GM19193 (cell line): ENCODE data around the gene DNALI1.

Source experiments
- POLR2A ChIP-seq: IDR thresholded peaks from 4 replicates; pipeline ENCODE4 v1.6.1; 2011; ENCODE audit not compliant: insufficient read depth, insufficient read length; ENCODE audit errors: extremely low read depth

The DNALI1 gene

GRCh38 chr1:37593726-37594125 is 37.0 kb downstream of the DNALI1 start:
- TF ChIP-seq POLR2A: no peak

GRCh38 chr1:37595440-37596181 is 38.9 kb downstream of the DNALI1 start, which contains the start of gene GNL2:
GNL2 (minus strand) TSS chr1:37595937; CDS start chr1:37595822, 115 bp downstream.
- peak; percentile 94 for TF ChIP-seq POLR2A

DNA sequence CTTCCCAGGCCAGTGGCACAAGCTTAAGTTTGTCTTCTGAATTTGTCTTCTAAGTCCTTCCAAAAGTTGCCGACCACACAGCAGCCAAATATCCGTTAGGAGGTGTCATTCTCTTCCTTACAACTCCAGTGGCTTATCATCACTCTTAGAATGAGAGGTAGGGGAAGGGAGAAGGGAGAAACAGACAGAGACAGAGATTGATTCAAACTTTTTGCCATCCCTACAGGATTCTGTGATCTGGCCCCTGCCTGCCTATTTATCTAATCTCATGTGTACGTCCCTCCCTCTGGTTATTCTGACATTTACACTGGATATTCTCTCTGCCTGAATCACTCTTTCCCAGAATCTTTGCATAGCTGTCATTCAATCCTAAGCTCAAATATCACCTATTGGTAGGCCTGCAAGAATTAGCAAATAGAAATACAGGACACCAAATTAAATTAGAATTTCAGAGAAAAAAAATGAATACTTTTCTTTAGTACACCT is 39.5 kb downstream of the DNALI1 start:
- TF ChIP-seq POLR2A: no peak

DNA sequence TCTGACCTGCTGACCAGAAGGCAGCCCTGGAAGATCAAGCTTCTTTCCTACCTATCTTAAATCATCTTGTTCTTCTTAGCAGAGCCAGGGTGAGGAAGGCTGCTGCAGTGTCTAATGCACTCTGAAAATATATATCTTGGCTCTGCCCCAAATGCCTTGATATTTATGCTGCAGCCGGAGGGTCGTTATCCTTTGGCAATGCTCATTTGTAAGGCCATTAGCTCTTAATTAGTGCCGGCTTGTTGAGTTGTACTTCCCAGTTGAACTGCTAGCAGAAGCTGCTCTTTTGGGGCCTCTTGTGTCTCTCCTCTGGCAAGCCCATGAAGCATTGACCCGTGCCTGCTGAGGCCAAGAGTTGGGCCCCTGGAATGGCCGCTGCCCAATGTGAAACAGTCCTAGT is 43.2 kb downstream of the DNALI1 start:
- no peak for TF ChIP-seq POLR2A

- no peak for TF ChIP-seq POLR2A
Observed at GRCh38 chr1:37601441-37601840, 44.7 kb downstream of the DNALI1 start.

GRCh38 chr1:37602750-37603694 is 46.3 kb downstream of the DNALI1 start:
- no peak for TF ChIP-seq POLR2A

GRCh38 chr1:37605061-37605650 is 48.4 kb downstream of the DNALI1 start:
- no peak for TF ChIP-seq POLR2A

GRCh38 chr1:37605806-37606474 is 49.2 kb downstream of the DNALI1 start:
- no peak for TF ChIP-seq POLR2A

GRCh38 chr1:37606481-37607263 is 49.9 kb downstream of the DNALI1 start:
- TF ChIP-seq POLR2A: no peak

DNA sequence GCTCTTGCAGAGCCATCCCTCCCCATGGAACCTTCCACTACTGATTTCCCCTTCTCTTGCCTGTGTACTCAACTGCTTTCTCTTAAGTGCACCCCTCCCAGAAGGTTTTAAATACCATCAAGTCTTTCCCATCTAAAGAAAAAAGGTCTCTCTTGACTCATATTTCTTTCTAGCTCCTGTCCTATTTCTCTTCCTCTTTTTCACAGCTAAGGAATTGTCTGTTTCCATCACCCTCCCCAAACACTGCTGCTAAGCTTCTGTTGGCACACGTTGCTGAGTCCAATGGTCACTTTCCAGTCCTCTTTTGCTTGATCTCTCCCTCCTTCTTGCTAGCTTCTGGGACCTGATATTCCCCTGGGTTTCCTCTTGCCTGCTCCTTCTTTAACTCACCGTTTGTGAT is 52.3 kb downstream of the DNALI1 start:
- TF ChIP-seq POLR2A: no peak

DNA sequence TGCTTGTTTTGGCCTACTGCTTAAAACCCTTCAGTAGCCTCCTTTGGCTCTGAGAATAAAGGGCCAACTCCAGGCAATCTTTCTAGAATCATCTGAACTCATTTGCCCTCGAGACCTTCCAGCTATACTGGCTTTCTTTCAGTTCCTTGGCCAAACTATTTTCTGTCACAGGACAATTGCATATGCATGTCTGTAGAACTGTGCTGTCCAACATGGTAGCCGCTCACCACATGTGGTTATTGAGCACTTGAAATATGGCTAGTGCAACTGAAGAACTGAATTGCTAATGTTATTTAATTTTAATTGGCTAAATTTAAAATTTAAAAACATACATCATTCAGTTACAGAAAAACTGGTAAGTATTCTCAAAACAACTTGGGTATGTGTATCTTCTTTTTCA is 53.3 kb downstream of the DNALI1 start:
- TF ChIP-seq POLR2A: no peak

GRCh38 chr1:37612186-37612585 is 55.4 kb downstream of the DNALI1 start:
- TF ChIP-seq POLR2A: no peak

- TF ChIP-seq POLR2A: no peak
Observed at GRCh38 chr1:37614105-37614504, 57.4 kb downstream of the DNALI1 start.

GRCh38 chr1:37616330-37616729 is 59.6 kb downstream of the DNALI1 start:
- TF ChIP-seq POLR2A: no peak
